D721Med (cell line): ENCODE data around the gene FCAMR.

Experiments used
- DNase-seq: peaks from one replicate; pipeline ENCODE4 v3.0.0; 2011; ENCODE audit warnings: low spot score; ENCODE audit not compliant: insufficient read length
- FAIRE-seq: peaks from 2 replicates; lab custom pipeline; 2011; peaks lifted over from hg19 to GRCh38; lab: Jason Lieb, UNC
- CTCF ChIP-seq: IDR thresholded peaks from 2 replicates; pipeline ENCODE4 v1.5.1; 2012; ENCODE audit warnings: mild to moderate bottlenecking, control low read depth; ENCODE audit not compliant: insufficient read depth; ENCODE audit errors: missing control alignments

Gene FCAMR

DNA sequence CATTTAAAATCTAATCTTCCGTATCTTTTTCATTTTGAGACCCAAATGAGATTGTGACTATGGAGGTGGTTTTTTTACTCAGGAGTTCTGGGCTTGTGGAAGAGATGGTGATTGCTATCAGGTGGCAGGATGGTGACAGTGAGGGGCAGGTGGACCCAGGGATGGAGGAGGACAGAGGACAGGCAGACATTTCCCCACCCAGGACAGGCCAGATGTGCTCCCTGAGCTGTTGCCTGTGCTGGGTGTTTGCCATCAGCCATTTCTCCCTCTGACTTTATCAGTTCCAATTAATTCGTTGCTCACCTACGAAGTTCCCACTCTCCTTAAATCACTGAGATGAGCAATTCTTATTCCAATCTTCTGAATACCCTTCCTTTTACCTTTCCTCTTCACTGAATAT lies 35.8 kb upstream of the FCAMR start:
- TF ChIP-seq CTCF = no peak
- DNase-seq (no peak), FAIRE-seq (no peak)

- FAIRE-seq = no peak
- TF ChIP-seq CTCF = peak; percentile 72
- DNase-seq = no peak
Observed at GRCh38 chr1:207004931-207005830, 34.9 kb upstream of the FCAMR start.

GRCh38 chr1:207003210-207003609 lies 33.0 kb upstream of the FCAMR start:
- no peak for DNase-seq
- no peak for FAIRE-seq
- no peak for TF ChIP-seq CTCF

DNA sequence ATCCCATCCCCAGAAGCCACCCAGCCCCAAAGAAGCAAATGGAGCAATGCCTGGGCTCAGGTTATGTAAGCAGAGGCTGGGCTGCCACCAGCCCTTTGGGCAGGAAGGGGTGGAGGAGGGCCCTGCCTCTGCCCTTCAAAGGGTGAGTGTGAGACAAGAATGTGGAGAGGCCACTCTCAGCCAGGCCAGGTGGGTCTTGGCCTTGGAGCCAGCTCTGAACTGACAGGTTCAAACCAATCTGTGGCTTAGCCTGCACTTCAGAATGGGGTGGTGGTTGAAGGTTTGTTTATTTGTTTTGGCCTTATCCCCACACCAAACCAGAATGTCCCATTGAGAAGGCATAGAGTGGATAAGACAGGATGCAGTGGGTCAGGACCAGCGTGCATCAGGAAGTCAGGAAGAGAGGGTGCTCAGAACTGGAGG lies 32.5 kb upstream of the FCAMR start:
- FAIRE-seq (no peak), DNase-seq (no peak)
- TF ChIP-seq CTCF = no peak

GRCh38 chr1:207001492-207002245 lies 31.4 kb upstream of the FCAMR start:
- no peak for TF ChIP-seq CTCF
- no peak for FAIRE-seq
- DNase-seq = no peak

DNA sequence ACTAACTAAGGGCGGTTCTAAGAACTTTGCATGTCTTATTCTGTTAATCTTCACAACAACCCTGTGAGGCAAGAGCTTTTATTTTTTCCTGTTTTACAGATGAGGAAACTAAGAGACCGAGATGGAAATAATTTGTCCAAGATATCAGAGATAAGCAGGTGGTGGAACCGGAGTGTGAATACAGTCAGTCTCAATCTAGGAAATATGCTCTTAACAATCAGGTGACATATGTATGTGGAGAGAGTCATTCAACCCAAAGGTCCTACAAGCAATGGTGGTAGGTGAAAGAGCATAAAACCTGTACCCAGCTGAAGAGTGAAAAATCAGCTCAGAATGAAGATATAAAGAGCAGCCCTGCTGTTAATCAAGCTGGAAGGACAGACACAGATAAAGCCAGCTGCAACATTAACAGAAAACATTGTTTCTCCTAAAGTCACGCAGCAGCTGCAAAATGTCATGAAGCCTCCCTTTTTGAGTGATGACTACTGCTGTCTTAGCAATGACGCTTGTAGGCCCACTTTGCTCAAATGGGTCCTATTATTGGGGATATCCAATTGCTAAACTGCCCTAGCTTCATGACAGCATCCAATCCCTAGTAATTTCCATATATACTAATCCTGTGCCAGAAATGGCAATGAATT lies 30.5 kb upstream of the FCAMR start:
- FAIRE-seq (no peak), DNase-seq (no peak)
- TF ChIP-seq CTCF = no peak
